Amygdala (tissue), 56 donors: ENCODE data around the gene ARHGAP26.
A peak's percentile ranks its signal among the peaks of the same experiment; 100 is the strongest.
"Not testable (repeated sequence)": the region's sequence is repeated elsewhere in the genome, so short reads cannot be mapped to it uniquely, and the experiment has no call there.

ENCODE experiments used
- DNase-seq, 56 donors: peaks; one replicate each; lab custom pipeline; 2025; lab: John Stamatoyannopoulos, UW

Gene ARHGAP26

GRCh38 chr5:142970440-142971030, 200.4 kb downstream of the ARHGAP26 start:
- DNase-seq: no peak

- DNase-seq: no peak
Measured at GRCh38 chr5:142971303-142972013, 201.3 kb downstream of the ARHGAP26 start.

- no peak for DNase-seq
Measured at GRCh38 chr5:142972064-142972570, 201.9 kb downstream of the ARHGAP26 start.

- no peak for DNase-seq
Measured at GRCh38 chr5:142973932-142974331, 203.8 kb downstream of the ARHGAP26 start.

GRCh38 chr5:142974409-142974808, 204.2 kb downstream of the ARHGAP26 start:
- DNase-seq: no peak

GRCh38 chr5:142976861-142977260, 206.7 kb downstream of the ARHGAP26 start:
- DNase-seq: no peak

GRCh38 chr5:142977363-142978051, 207.3 kb downstream of the ARHGAP26 start:
- DNase-seq: peak in 1 of 56 donors; percentile 5

GRCh38 chr5:142978252-142978651, 208.1 kb downstream of the ARHGAP26 start:
- no peak for DNase-seq

- no peak for DNase-seq
Measured at GRCh38 chr5:142978726-142979125, 208.5 kb downstream of the ARHGAP26 start.

GRCh38 chr5:142979636-142980035, 209.5 kb downstream of the ARHGAP26 start:
- no peak for DNase-seq

GRCh38 chr5:142981475-142981874, 211.3 kb downstream of the ARHGAP26 start:
- no peak for DNase-seq

GRCh38 chr5:142981886-142982820, 212.0 kb downstream of the ARHGAP26 start:
- DNase-seq: peak in 50 of 56 donors; percentile 11 to 81 (median 48)

GRCh38 chr5:142982821-142983200, 212.6 kb downstream of the ARHGAP26 start:
- DNase-seq: no peak

GRCh38 chr5:142984011-142984410, 213.8 kb downstream of the ARHGAP26 start:
- no peak for DNase-seq

- DNase-seq: no peak
Measured at GRCh38 chr5:142984525-142984924, 214.3 kb downstream of the ARHGAP26 start.

GRCh38 chr5:142989270-142989669, 219.1 kb downstream of the ARHGAP26 start:
- DNase-seq: not testable (repeated sequence)

GRCh38 chr5:142990073-142990472, 219.9 kb downstream of the ARHGAP26 start:
- DNase-seq: not testable (repeated sequence)

- DNase-seq: no peak
Measured at GRCh38 chr5:142994218-142994617, 224.0 kb downstream of the ARHGAP26 start.

- DNase-seq: not testable (repeated sequence)
Measured at GRCh38 chr5:142995621-142996020, 225.4 kb downstream of the ARHGAP26 start.

GRCh38 chr5:142997591-142997990, 227.4 kb downstream of the ARHGAP26 start:
- DNase-seq: no peak
